HUDEP-2 (cell line): ENCODE data around the gene LIAS.
"Not testable (repeated sequence)": the region's sequence is repeated elsewhere in the genome, so short reads cannot be mapped to it uniquely, and the experiment has no call there.

Experiments used
- DNase-seq, 76 experiments: peaks; one replicate each; lab custom pipeline; 2025; ENCODE audit not compliant: unreplicated experiment in 76 of 76; lab: John Stamatoyannopoulos, UW

Gene LIAS

DNA sequence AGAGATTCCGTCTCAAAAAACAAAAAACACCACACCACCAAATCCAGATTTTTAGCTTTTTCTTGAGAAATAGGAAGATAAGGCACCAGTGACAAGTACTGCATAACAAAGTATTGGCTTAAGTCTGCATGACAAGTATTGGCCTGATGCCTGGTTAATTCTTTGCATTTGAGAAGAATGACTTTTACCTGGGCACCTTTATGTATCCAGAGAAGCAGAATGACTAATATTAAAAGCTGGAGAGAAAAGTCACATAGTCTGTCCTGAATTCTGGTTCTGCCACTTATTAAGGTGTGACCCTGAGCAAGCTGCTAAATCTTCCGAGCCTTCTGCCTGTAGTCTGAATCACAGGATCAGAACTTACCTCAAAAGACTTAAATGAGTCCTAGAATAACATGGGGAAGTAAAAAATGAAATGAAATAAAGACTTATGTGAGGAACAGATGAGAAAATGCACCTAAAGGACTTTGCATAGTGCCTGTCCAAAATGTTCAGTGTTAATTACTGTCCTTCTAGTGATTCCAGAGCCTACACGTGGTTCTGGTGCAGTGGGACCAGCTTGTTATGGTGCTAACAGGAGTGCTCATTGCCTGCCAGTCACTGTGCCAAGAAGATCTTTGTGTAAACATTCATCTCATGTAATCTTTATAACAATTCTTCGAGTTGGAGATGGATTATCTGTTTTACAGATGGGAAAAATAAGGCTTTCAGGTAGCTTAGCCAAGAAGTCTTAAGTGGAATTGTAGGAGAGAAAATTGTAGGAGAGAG is 36.8 kb downstream of the LIAS start:
- no peak for DNase-seq

DNA sequence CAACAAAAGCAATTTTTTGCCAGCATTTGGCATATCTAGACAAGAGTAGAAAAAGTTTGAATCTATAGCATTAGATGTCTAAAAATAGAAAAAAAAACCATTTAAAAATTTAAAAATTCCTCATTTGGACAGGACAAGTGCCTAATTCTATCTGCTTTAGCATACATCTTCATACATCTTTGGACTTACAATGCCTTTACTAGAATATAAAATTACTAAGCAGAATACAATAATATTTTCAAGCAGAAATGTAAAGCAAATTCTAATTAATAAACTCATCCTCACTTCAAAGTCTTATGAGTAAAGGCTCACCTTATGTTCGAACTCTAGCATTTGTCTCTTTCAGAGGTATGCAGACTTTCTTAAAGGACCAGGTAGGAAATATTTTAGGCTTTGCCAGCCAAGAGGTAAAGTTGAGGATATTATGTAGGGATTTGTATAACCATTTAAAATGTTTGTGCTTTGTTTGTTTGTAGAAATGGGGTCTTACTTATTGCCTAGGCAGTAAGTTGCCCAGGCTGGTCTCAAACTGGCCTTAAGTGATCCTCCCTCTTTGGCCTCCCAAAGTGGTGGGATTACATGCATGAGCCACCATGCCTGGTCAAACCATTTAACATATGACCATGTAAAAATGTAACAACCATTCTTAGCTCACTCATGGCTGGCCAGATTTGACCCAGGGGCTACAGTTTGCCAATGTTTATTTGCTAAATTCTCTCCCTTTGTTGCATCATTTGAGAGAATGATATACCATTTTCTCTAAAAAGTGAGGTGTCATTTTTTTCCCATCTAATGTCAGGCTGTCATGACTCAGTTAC is 39.3 kb downstream of the LIAS start:
- no peak for DNase-seq

DNA sequence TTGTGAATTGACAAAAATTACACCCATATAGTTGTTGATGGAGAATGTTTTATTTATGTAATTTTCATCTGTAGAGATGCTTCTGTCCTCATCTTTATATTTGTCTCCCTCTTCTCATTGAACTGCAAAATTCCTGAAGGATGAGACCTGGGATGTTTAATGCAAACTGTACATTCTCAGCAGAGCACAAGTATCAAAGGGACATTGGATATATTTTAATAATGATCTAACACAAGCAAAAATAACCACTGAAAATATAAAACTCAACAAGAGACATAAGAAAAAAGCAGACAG is 39.8 kb downstream of the LIAS start:
- no peak for DNase-seq

DNA sequence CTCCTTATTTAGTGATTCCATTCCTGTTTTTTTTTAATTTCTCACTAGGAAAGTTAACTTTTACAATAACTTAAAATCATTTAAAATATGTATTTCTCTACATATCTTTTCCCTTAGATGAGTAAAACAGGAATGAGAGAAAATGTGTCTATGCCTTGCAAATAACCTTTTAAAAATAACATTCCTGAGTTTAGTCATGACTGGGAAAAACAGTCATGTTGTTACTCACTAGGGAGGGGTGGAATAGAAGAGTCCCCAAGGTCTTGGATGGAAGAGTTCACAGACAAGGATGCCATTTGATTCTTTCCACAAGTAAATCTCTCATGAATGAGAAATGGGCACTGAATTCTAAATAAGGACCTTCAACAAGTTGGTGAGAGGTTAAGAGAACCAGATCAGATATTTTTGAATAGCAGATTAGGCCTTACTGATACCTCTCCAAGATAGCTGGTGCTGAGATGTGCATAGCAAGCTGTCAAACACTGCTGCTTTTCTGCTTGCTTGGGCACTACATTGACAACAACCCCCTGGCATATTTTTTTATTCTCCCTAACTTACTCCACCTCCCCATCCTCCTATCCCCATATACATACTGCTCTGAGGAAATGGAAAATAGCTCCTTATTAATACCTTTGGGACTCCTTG is 43.3 kb downstream of the LIAS start:
- no peak for DNase-seq

GRCh38 chr4:39502664-39503035 is 43.8 kb downstream of the LIAS start:
- DNase-seq = not testable (repeated sequence)

DNA sequence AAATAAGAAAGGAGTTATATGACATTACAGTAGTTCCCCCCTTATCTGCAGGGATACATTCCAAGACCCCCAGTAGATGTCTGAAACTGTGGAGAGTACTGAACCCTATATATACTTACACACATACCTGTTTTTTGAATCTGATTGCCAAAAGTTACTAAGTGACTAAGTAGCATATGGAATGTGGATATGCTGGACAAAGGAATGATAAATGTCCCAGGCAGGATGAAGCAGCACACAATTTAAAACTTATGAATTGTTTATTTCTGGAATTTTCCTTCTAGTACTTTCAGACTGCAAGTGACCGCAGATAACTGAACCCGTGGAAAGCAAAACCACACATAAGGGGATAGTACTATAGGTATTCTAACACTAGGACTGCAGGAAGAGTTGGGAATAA is 45.7 kb downstream of the LIAS start:
- no peak for DNase-seq

DNA sequence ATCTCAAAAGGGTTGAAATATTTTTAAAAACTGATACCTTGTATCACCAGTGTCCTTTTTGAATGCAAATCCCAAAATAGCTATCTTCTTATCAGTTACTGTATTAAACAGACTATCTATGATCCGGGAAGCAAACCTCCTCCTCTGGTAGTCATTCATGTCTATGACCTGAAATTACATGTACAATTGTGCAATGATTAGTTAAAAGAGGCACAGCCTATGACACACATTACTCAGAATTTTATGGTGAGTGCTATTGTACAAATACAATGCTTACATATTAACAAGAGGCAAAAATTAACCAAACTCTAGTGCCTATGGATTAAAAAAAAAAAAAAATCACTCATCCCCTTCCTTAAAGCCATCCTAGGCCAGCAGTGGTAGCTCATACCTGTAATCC is 46.7 kb downstream of the LIAS start:
- no peak for DNase-seq

GRCh38 chr4:39510348-39510929 is 51.6 kb downstream of the LIAS start:
- DNase-seq = no peak

DNA sequence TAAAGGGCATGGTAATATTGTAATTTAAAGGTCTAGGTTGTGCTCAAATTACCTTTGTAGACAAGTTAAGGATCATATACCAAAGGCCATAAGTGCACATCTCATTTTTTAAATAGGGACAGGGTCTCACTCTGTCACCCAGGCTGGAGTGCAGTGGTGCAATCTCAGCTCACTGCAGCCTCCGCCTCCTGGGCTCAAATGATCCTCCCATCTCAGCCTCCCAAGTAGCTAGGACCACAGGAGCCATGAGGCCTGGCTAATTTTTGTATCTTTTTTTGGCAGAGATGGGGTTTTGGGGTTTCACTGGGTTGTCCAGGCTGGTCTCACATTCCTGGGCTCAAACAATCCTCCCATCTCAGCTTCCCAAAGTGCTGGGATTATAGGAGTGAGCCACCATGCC is 55.4 kb downstream of the LIAS start:
- DNase-seq = not testable (repeated sequence)

GRCh38 chr4:39514888-39515401 is 56.1 kb downstream of the LIAS start:
- DNase-seq = no peak

GRCh38 chr4:39515669-39516401 is 57.0 kb downstream of the LIAS start:
- DNase-seq = not testable (repeated sequence)

DNA sequence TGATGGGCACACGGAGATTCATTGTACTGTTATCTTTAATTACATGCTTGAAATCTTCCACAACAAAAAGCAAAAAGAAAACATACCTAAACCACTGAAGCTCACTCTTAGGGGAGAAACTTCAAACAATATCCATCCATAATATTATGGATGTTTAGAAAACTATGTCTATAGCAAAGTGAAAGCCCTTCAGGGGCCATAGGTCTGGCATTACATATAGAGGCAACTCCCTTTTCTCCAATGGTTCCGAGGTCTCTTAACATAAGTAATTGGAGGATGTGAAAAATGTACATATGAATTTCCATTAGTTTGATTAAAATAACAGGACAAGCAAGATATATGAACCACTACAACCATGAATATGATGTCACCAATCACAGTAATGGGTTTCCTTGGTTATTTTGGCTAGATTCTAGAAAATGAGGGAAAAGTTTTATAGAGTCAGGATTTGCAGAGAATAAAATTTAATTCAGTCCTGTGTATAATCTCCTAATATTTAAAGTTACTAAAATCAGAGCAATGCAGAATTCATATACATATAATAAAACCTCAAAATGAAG is 57.6 kb downstream of the LIAS start:
- DNase-seq = no peak

DNA sequence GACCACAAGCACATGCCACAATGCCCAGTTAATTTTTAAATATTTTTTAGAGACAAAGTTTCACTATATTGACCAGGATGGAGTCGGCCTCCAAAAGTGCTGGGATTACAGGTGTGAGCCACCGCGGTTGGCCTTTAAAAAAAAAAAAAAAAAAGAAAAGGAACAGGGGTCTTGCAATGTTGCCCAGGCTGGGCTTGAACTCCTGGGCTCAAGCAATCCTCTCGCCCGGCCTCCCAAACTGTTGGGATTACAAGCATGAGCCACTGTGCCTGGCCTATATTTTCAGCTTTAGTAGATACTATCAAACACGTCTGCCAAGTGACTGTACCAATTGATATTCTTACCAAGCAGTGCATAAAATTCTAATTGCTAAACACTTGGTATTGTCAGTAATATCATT is 59.6 kb downstream of the LIAS start:
- no peak for DNase-seq

DNA sequence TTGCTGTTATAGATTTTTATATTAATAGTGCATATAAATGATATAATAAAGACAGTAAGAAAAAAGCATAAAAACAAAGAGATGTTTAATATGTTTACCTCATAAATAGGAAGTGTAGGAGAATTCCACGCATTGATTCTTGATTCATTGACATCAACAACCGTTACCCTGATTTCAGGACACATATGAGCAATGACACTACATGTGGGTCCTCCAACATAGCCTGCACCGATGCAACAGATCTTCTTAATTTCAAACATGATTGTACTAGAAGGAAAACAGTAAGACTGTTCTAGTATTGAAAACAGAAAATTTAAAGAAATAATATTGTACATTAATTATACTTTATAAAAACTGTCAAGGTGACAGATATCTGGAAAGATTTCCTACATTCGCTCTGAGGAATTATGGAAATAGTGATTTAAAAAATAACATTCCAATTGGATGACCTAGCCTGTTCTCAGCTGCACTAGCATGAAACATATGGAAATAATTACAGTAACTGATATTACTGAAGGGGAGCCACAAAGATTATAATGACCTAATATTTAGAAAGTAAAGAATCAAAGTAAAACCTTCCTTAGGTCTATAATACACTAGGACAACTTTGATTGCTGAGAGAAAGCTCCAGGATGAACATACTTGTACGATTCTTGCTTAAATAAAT is 62.5 kb downstream of the LIAS start:
- DNase-seq = no peak

DNA sequence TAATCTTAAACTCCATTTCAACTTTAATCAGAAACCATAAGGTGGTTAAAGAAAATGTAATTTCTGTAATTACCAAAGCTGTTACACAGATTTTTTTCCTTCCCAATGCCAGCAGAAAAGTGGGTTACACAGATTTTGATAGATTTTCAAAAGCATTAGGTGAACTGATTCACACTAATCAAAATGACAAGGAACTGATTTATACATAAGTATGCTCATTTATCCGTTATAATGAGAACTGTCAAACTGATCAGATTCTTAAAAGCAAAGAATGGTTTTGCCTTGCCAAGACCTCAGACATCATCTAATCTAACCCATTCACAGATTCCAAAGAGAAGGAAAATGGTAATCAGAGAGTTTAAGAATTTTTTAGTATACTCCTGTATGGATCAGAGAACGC is 63.2 kb downstream of the LIAS start:
- DNase-seq = no peak

DNA sequence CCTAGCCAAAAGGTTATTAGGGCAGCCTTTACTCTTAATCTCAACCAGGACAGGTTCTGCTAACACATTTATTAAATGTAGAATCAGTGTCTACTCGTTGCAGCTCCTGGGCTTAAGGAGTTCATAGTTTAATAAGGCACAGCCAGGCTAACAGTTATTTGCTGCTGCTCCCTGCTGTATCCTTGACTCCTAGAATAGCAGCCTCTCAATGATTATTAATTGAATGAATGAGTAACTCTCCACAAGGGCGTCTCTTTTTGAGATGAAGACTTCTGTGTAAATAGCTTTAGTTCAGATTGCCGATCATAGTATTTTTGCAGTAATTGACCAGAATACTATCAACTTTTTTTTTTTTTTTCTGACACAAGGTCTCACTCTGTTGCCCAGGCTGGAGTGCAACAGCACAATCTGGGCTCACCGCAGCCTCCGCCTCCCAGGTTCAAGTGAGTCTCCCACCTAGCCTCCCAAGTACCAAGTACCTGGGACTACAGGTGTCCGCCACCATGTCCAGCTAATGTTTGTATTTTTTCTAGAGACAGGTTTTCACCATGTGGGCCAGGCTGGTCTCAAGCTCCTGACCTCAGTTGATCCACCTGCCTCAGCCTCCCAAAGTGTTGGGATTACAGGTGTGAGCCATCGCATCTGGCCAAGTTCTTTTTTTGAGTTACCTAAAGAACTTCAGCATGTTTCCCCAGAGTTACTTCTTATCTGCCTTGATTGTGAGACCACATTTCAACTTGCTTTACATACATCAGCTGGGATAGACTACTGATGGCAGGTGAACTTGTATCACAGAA is 65.5 kb downstream of the LIAS start:
- DNase-seq = no peak

GRCh38 chr4:39525822-39526690 is 67.2 kb downstream of the LIAS start:
- DNase-seq = no peak

DNA sequence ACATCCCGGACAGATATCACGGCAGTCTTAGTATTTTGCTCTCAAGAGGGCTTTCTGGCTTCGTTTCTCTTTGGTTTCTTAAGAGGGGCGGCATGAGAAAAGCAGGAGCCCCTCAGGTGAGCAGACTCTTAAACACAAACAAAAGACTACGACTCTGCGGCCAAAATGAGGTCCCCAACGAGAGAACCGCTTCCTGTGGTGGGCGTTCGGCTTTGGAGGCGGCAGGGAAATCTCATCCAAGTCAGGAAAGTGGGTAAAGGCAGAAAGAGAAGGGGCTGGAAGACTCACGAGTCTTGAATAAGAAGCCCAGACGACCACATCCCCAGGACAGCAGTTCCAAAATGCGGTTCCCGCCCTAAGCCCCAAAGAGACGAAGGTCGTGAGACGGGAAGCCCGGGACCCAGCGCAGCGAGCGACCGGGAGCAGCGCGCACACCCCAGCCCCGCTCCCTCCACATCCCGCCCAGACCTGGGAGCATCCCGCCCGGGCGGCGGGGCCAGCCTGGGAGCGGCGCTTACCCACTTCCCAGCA is 68.0 kb downstream of the LIAS start:
- DNase-seq = peak in 2 of 76 experiments; percentile 7 to 8
